ENCODE measurements around the gene PCDHGA4.

Gene PCDHGA4

GRCh38 chr5:141342773-141343172 lies 12.0 kb upstream of the PCDHGA4 start:
- TF ChIP-seq EZH2 (IDR thresholded peaks at IDR 0.05; ENCODE audit: borderline replicate concordance, low read length): no peak
- no peak for TF ChIP-seq CTCF (IDR thresholded peaks at IDR 0.05; ENCODE audit: low read length)

GRCh38 chr5:141343242-141343952 lies 11.4 kb upstream of the PCDHGA4 start, which contains the start of gene PCDHGA3:
PCDHGA3 (plus strand) TSS chr5:141343829; CDS start chr5:141344034, 205 bp downstream.
- Histone ChIP-seq H4K20me1 (ENCODE audit: insufficient read depth, low read length) (no peaks in the 10 kb centered on the region), H3K4me3 (ENCODE audit: low read depth, low read length, poor library complexity, severe bottlenecking) (no peak within 1 kb of the TSS), H3K9me3 (ENCODE audit: low read length) (peaks cover 25% of the 10 kb centered on the region), H3K27ac (ENCODE audit: low read depth, low read length, poor library complexity, severe bottlenecking) (no peak within 1 kb of the TSS), H3K4me1 (ENCODE audit: insufficient read depth, low read length, severe bottlenecking) (no peaks in the 10 kb centered on the region), H3K79me2 (ENCODE audit: insufficient read depth, low read length) (no peaks in the 10 kb centered on the region), H3K9ac (ENCODE audit: low read length) (no peak within 1 kb of the TSS), H2AFZ (ENCODE audit: low read length) (no peak within 1 kb of the TSS), H3K36me3 (ENCODE audit: insufficient read depth, low read length) (no peaks in the 10 kb centered on the region), H3F3A (ENCODE audit: insufficient read depth, low read length) (no peaks in the 10 kb centered on the region), H3K27me3 (ENCODE audit: insufficient read depth, low read length) (no peaks in the 10 kb centered on the region), H3K4me2 (ENCODE audit: low read length) (no peak within 1 kb of the TSS), H3K9me2 (ENCODE audit: low read depth, low read length) (no peaks in the 10 kb centered on the region)
- TF ChIP-seq CTCF (IDR thresholded peaks at IDR 0.05; ENCODE audit: low read length): peak; percentile 21; the same call in 1 of the 2 replicates
- TF ChIP-seq EZH2 (IDR thresholded peaks at IDR 0.05; ENCODE audit: borderline replicate concordance, low read length): no peak

More at GRCh38 chr5:141342773-141343172, 12.0 kb upstream of the PCDHGA4 start:
- no peaks in the 10 kb centered on the region for H3F3A ChIP-seq (ENCODE audit: insufficient read depth, low read length)
- no peaks in the 10 kb centered on the region for H3K36me3 ChIP-seq (ENCODE audit: insufficient read depth, low read length)
- H3K79me2 ChIP-seq (ENCODE audit: insufficient read depth, low read length): no peaks in the 10 kb centered on the region
- H3K4me1 ChIP-seq (ENCODE audit: insufficient read depth, low read length, severe bottlenecking): no peaks in the 10 kb centered on the region
- H3K4me3 ChIP-seq (ENCODE audit: low read depth, low read length, poor library complexity, severe bottlenecking): no peak overlapping the region
- H2AFZ ChIP-seq (ENCODE audit: low read length): no peak overlapping the region
- no peaks in the 10 kb centered on the region for H4K20me1 ChIP-seq (ENCODE audit: insufficient read depth, low read length)
- no peak overlapping the region for H3K4me2 ChIP-seq (ENCODE audit: low read length)
- no peak overlapping the region for H3K27ac ChIP-seq (ENCODE audit: low read depth, low read length, poor library complexity, severe bottlenecking)
- H3K9ac ChIP-seq (ENCODE audit: low read length): no peak overlapping the region
- H3K27me3 ChIP-seq (ENCODE audit: insufficient read depth, low read length): no peaks in the 10 kb centered on the region
- no peaks in the 10 kb centered on the region for H3K9me2 ChIP-seq (ENCODE audit: low read depth, low read length)
- H3K9me3 ChIP-seq (ENCODE audit: low read length): peaks cover 30% of the 10 kb centered on the region

DNA sequence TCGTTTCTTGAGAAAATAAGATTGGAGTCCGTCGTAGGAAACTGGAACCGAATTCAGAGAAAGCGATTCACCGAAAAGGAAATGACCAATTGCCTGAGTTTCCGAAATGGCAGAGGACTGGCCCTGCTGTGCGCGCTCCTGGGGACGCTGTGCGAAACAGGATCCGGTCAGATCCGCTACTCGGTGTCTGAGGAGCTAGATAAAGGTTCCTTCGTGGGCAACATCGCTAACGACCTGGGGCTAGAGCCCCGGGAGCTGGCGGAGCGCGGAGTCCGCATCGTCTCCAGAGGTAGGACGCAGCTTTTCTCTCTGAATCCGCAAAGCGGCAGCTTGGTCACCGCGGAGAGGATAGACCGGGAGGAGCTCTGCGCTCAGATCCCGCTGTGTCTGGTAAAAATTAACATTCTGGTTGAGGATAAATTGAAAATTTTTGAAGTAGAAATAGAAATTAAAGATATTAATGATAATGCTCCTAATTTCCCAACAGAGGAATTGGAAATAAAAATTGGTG lies 10.8 kb upstream of the PCDHGA4 start:
- H3K9me3 ChIP-seq (ENCODE audit: low read length): peaks cover 19% of the 10 kb centered on the region
- no peak overlapping the region for H3K9ac ChIP-seq (ENCODE audit: low read length)
- no peaks in the 10 kb centered on the region for H3K79me2 ChIP-seq (ENCODE audit: insufficient read depth, low read length)
- no peaks in the 10 kb centered on the region for H3K9me2 ChIP-seq (ENCODE audit: low read depth, low read length)
- H3K4me2 ChIP-seq (ENCODE audit: low read length): no peak overlapping the region
- no peaks in the 10 kb centered on the region for H3F3A ChIP-seq (ENCODE audit: insufficient read depth, low read length)
- TF ChIP-seq EZH2 (IDR thresholded peaks at IDR 0.05; ENCODE audit: borderline replicate concordance, low read length) (no peak), CTCF (IDR thresholded peaks at IDR 0.05; ENCODE audit: low read length) (no peak)
- H3K4me3 ChIP-seq (ENCODE audit: low read depth, low read length, poor library complexity, severe bottlenecking): no peak overlapping the region
- no peaks in the 10 kb centered on the region for H3K4me1 ChIP-seq (ENCODE audit: insufficient read depth, low read length, severe bottlenecking)
- H3K36me3 ChIP-seq (ENCODE audit: insufficient read depth, low read length): no peaks in the 10 kb centered on the region
- no peak overlapping the region for H3K27ac ChIP-seq (ENCODE audit: low read depth, low read length, poor library complexity, severe bottlenecking)
- H3K27me3 ChIP-seq (ENCODE audit: insufficient read depth, low read length): no peaks in the 10 kb centered on the region
- H2AFZ ChIP-seq (ENCODE audit: low read length): no peak overlapping the region
- no peaks in the 10 kb centered on the region for H4K20me1 ChIP-seq (ENCODE audit: insufficient read depth, low read length)

All from OCI-LY1 (cell line).